HT-29 (cell line): ENCODE measurements around the gene PLA2G4F. TPM values are rescaled to one million over a fixed set of nuclear protein-coding genes. Genes with fewer than 3 reads are reported as not detected.

ENCODE experiments used
- DNase-seq: peaks from one replicate; pipeline ENCODE4 v3.0.0-alpha.2; 2015; ENCODE audit warnings: low spot score
- total RNA-seq: library from RNA; depleted of rRNA; stranded (reverse); fragments of >200 nt; shearing (Covaris generic); gene quantifications from 2 replicates; pipeline ENCODE4 v1.2.3, GENCODE V29; 2014

Gene PLA2G4F
- total RNA-seq, 1 experiment from 2014 or later = 11.4 TPM

- no peak for DNase-seq
These were observed 24.3 kb downstream of the PLA2G4F start for GRCh38 chr15:42131826-42132806.

GRCh38 chr15:42131006-42131405 lies 25.4 kb downstream of the PLA2G4F start:
- DNase-seq = no peak

- no peak for DNase-seq
These were observed 26.0 kb downstream of the PLA2G4F start for GRCh38 chr15:42130246-42130986.

GRCh38 chr15:42129364-42129763 lies 27.1 kb downstream of the PLA2G4F start:
- no peak for DNase-seq

DNA sequence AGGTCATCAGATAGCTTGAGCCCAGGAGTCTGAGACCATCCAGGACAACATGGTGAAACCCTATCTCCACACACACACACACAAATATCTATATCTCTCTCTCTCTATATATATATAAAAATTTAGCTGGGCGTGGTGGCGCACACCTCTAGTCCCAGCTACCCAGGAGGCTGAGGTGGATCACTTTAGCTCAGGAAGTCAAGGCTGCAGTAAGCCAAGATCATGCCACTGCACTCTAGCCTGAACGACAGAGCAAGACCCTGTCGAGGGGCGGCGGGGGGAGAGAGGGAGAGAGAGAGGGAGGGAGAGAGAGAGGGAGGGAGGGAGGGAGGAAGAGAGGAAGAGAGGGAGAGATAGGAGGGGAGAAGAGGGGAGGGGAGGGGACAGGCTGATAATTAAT lies 28.0 kb downstream of the PLA2G4F start:
- DNase-seq = no peak

- DNase-seq = no peak
These were observed 32.9 kb downstream of the PLA2G4F start for GRCh38 chr15:42123546-42123945.

GRCh38 chr15:42121682-42122081 lies 34.8 kb downstream of the PLA2G4F start:
- no peak for DNase-seq

GRCh38 chr15:42121021-42121420 lies 35.4 kb downstream of the PLA2G4F start:
- no peak for DNase-seq

GRCh38 chr15:42120285-42120684 lies 36.2 kb downstream of the PLA2G4F start:
- DNase-seq = no peak

- DNase-seq = no peak
These were observed 37.0 kb downstream of the PLA2G4F start for GRCh38 chr15:42119446-42119760.

- DNase-seq = peak; percentile 69
These were observed 37.6 kb downstream of the PLA2G4F start for GRCh38 chr15:42118650-42119445.

DNA sequence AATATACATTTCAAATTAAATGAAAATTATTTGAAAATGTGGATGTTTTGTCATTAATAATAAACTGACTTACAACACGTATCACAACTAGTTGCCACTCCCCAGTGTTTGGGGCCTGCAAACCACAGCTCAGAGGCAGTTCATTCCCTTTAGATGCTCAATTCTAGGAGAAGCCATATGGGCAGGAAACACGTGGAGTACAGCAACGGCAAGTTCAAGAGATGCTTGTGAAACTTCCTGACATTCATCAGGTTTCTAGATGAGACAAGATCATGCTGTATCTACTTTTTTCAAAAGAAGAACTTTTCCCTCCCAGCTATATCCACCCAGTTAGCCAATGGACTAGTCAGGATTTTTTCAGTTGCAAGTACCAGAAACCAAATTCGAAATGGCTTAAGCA lies 44.5 kb downstream of the PLA2G4F start:
- DNase-seq = no peak

DNA sequence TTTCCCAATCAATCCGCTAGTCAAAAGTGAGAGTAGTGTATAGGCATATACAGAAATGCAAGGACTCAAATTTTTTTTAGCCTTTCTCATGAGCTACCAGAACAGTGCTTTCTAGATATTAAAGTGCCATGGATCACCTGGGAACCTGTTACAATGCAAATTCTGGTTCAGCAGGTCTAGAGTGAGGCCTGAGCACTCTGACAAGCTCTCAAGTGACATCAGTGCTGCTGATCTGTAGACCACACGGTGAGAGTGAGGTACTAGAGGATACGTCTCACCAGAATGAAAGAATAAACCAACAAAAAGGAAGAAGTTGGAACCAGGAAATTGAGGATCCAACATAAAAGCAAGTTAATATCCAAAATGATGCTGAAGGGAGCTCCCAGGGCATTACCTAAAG lies 46.1 kb downstream of the PLA2G4F start:
- no peak for DNase-seq

DNA sequence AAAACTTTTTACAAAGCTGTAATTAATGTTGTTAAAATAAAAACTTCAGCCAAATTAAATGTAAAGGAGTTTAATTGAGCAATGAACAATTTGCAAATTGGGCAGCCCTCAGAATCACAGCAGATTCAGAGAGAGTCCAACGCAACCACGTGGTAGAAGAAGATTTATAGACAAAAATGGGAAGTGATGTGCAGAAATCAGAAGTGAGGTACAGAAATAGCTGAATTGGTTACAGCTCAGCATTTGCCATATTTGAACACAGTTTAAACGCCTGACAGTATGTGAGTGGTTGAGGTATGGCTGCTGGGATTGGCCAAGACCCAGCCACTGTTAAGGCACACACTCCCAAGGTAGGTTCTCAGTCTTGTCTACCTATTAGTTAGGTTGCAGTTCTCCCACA lies 47.6 kb downstream of the PLA2G4F start:
- no peak for DNase-seq

- no peak for DNase-seq
These were observed 48.2 kb downstream of the PLA2G4F start for GRCh38 chr15:42108189-42108588.

DNA sequence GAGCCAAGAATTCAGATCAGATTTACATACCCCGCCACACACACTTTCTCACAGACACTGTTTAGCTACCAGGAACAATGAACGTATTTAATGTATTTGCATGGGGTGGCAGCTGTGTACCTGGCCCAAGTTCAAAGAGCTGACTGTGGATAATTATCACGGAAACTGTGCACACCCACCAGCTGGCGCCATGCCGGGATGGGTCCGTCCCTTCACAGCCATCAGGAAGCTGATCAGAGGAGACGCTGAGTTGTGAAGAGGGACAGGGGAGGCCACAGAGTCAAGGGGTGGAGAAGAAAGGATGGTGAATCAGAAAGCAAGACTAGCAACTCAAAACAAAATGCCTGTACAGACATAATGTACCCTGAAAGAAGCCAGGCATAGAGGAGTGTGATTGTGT lies 49.0 kb downstream of the PLA2G4F start:
- DNase-seq = peak; percentile 80

- no peak for DNase-seq
These were observed 50.1 kb downstream of the PLA2G4F start for GRCh38 chr15:42106288-42106687.

- no peak for DNase-seq
These were observed 52.1 kb downstream of the PLA2G4F start for GRCh38 chr15:42104095-42104891.

DNA sequence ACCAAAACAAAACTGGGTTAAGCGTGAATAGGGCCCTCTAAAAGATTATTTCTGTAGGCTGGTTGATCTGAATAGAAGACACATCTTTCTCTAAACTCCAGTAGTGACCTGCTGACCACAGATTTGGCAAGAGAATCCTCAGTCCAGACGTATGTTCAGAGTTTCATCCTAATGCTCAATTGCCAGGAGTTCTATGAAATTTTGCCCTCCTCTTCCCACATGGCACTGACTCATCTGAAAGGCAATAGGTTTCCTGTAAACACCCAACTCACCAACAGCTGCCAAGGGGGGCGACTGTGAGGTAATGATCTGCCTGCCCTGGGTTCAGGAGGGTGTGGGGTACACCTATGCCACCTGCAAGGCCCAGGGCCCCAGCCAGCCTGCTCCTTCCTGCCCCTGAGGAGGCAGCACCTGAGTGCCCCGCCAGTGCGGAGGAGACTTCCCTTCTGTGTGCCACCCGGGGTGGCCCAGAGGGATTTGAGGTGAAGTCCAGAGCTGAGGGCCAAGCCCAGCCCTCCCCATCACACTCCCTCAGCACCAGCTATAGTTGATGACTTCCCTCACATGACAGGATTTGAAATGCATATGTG lies 53.7 kb downstream of the PLA2G4F start:
- DNase-seq = no peak

GRCh38 chr15:42101861-42102260 lies 54.6 kb downstream of the PLA2G4F start:
- DNase-seq = no peak
